Neutrophil (primary cell): ENCODE data around the gene NPC1L1.

ENCODE experiments used
- H3K27ac ChIP-seq: fragments of 200-600 bp; sonication (generic); 2 replicates; pipeline ENCODE4 v1.5.1; 2016; ENCODE audit warnings: mild to moderate bottlenecking, moderate library complexity
- H3K27me3 ChIP-seq: fragments of 200-600 bp; sonication (generic); 2 replicates; pipeline ENCODE4 v1.6.0; 2016; ENCODE audit warnings: mild to moderate bottlenecking
- H3K36me3 ChIP-seq: fragments of 200-600 bp; sonication (generic); 2 replicates; pipeline ENCODE4 v1.5.1; 2017
- H3K4me1 ChIP-seq, 2 experiments: fragments of 200-600 bp in 1 of 2; sonication (generic) in 1 of 2; 1 replicate in 1 of 2; 2 replicates in 1 of 2; pipeline versions ENCODE4 v1.5.1 to v1.6.1; 2013 to 2016; ENCODE audit warnings: low read depth in 1 of 2, low read length in 1 of 2, mild to moderate bottlenecking in 1 of 2, moderate library complexity in 1 of 2; ENCODE audit not compliant: control insufficient read depth in 1 of 2, insufficient read depth in 1 of 2
- H3K4me3 ChIP-seq, 2 experiments: fragments of 200-600 bp in 1 of 2; sonication (generic) in 1 of 2; 1 replicate in 1 of 2; 2 replicates in 1 of 2; pipeline ENCODE4 v1.5.1; 2013 to 2016; ENCODE audit warnings: low read depth in 1 of 2, low read length in 1 of 2, mild to moderate bottlenecking in 1 of 2, moderate library complexity in 1 of 2
- H3K9me3 ChIP-seq: fragments of 200-600 bp; sonication (generic); 2 replicates; pipeline ENCODE4 v1.5.1; 2016
- TF ChIP-seq, protein P1 (sequence below): fragments of 200-600 bp; sonication (generic); IDR thresholded peaks from 2 replicates; pipeline ENCODE4 v1.5.1; 2016; ENCODE audit warnings: antibody characterized with exemption

Gene NPC1L1

DNA sequence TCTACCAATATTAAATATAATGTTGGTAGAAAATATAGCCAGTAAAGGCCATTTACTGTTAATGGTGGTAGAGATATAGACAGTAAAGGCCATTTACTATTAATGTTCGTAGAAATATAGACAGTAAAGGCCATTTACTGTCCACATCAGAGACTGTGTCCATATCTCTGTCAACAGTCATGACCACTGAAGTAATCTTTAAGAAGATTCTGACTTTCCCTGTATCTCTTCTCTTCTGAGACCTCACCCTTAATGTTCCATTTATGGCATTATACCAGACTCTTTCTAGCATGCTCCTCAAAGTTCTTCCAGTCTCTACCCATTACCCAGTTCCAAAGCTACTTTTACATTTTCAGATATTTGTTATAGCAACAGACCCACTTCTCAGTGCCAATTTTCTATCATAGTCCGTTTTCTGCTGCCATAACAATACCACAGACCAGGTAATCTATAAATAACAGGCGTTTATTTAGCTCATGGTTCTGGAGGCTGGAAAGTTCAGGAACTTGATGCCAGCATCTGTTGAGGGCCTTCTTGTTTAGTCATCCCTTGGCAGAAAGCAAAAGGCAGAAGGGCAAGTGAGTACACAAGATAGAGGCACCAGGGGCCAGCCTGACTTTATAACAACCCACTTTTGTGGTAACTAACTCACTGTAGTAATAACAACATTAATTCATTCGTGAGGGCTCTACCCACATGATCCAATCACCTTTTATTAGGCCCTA, 42.7 kb downstream of the NPC1L1 start:
- Histone ChIP-seq H3K9me3 (no peaks in the 10 kb centered on the region), H3K36me3 (no peaks in the 10 kb centered on the region), H3K4me3 (no peak overlapping the region), H3K4me1 (no peaks in the 10 kb centered on the region), H3K27me3 (peaks cover 30% of the 10 kb centered on the region), H3K27ac (no peak overlapping the region)
- TF ChIP-seq, protein P1, sequence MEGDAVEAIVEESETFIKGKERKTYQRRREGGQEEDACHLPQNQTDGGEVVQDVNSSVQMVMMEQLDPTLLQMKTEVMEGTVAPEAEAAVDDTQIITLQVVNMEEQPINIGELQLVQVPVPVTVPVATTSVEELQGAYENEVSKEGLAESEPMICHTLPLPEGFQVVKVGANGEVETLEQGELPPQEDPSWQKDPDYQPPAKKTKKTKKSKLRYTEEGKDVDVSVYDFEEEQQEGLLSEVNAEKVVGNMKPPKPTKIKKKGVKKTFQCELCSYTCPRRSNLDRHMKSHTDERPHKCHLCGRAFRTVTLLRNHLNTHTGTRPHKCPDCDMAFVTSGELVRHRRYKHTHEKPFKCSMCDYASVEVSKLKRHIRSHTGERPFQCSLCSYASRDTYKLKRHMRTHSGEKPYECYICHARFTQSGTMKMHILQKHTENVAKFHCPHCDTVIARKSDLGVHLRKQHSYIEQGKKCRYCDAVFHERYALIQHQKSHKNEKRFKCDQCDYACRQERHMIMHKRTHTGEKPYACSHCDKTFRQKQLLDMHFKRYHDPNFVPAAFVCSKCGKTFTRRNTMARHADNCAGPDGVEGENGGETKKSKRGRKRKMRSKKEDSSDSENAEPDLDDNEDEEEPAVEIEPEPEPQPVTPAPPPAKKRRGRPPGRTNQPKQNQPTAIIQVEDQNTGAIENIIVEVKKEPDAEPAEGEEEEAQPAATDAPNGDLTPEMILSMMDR = no peak

DNA sequence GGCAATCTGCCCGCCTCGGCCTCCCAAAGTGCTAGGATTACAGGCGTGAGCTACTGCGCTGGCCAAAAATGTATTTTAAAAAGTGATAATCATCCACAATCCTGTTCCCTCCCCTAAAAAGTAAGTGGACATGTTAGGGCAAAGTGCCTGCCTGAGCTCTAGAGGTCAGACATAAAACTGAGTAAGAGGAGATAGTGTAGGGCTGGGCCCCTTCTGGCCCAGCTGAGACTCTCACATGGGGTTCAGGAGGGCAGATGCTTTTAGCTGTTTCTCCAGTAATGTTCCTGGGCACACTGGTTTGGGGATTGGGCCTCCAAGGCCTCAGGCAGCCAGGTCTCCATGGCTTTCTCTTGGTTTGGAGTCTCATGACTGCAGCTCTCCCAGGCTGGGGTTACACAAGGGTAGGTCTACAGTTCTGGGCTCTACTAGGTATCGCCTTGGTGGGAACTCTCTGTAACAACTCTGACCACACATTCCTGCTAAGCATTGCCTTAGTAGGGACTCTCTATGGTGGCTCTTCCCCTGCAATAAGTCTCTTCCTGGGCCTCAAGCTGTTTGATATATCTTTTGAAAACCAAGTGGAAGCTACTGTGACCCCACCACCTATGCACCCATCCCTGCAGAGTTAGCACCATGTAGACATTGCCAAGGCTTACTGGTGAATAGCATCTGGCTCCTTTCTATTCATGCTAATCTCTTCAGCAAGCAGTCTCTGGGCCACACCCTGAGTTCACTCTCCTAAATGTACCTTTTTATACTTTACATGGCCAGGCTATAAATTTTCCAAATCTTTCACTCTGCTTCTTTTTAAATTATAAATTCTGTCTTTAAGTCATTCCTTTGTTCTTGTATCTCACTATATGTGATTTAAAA, 43.7 kb downstream of the NPC1L1 start:
- no peak overlapping the region for H3K4me3 ChIP-seq
- peaks cover 27% of the 10 kb centered on the region for H3K27me3 ChIP-seq
- no peaks in the 10 kb centered on the region for H3K4me1 ChIP-seq
- H3K9me3 ChIP-seq = no peaks in the 10 kb centered on the region
- H3K36me3 ChIP-seq = no peaks in the 10 kb centered on the region
- no peak overlapping the region for H3K27ac ChIP-seq
- TF ChIP-seq, protein P1 = no peak

DNA sequence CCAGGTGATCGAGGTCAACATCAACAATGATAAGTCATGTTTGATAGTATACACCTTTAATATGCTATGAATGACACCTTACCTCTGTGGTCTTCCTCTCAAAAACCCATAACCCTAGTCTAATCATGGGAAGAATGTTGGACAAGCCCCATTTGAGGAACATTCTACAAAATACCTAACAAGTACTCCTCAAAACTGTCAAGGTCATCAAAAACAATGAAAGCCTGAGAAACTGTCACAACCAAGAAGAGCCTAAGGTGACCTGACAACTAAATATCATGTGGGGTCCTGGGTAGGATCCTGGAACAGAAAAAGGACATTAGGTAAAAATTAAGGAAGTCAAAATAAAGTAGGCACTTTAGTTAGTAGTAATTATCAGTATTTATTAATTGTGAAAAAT, 44.7 kb downstream of the NPC1L1 start:
- H3K9me3 ChIP-seq = no peaks in the 10 kb centered on the region
- H3K27ac ChIP-seq = no peak overlapping the region
- H3K4me1 ChIP-seq = no peaks in the 10 kb centered on the region
- no peak overlapping the region for H3K4me3 ChIP-seq
- H3K36me3 ChIP-seq = no peaks in the 10 kb centered on the region
- TF ChIP-seq, protein P1 = no peak
- H3K27me3 ChIP-seq = peaks cover 17% of the 10 kb centered on the region

DNA sequence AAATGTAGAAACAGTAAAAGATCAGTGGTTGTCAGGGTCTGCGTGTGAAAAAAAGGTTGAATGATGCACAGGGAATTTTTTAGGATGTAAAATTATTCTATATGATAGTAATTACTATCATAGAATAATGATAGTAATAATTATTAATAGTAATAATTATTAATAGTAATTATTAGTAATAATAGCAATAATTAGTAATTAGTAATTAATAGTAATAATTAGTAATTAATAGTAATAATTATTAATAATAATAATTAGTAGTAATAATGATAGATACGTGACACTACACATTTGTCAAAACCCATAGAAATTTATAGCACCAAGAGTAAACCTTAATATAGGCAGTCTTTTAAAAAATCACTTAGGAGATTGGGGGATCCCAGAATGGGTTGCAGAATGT, 46.2 kb downstream of the NPC1L1 start:
- H3K4me3 ChIP-seq = no peak overlapping the region
- H3K27ac ChIP-seq = no peak overlapping the region
- H3K9me3 ChIP-seq = no peaks in the 10 kb centered on the region
- peaks cover 10% of the 10 kb centered on the region for H3K27me3 ChIP-seq
- TF ChIP-seq, protein P1 = no peak
- H3K4me1 ChIP-seq = peaks cover 8 to 11% of the 10 kb centered on the region in 2 experiments
- H3K36me3 ChIP-seq = no peaks in the 10 kb centered on the region

DNA sequence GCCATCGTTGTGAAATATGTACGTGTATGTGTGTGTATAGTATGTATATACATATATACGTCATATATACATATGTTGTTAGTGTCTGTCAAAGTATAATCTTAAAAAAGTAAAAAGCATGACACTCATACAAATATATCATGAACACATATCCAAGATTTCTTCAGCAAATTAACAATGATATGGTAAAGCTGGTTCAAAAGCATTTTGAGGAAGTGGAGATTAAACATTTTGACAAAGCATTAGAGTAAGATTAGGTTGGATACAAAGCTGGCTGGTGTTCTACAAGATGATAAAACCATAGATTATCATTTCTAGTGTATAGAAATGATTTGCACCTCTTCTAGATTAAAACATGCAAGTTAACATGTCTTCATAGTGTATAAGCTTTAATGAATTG, 49.9 kb downstream of the NPC1L1 start:
- peak overlapping the region; percentile 90 for H3K27ac ChIP-seq
- H3K27me3 ChIP-seq = peaks cover 6% of the 10 kb centered on the region
- H3K4me3 ChIP-seq = peak overlapping the region; percentile 75 to 94
- TF ChIP-seq, protein P1 = no peak
- H3K4me1 ChIP-seq = peaks cover 22 to 23% of the 10 kb centered on the region in 2 experiments
- H3K9me3 ChIP-seq = no peaks in the 10 kb centered on the region
- no peaks in the 10 kb centered on the region for H3K36me3 ChIP-seq
